H1 (cell line): ENCODE data around the gene SPATA19. TPM values are rescaled to one million over a fixed set of nuclear protein-coding genes. Genes with fewer than 3 reads are reported as not detected.

ENCODE experiments used
- CHD7 ChIP-seq: fragments of 300-600 bp; sonication (generic); IDR thresholded peaks from 2 replicates; pipeline ENCODE4 v1.7.1; 2012; ENCODE audit warnings: low read length, moderate library complexity, mild to moderate bottlenecking, inconsistent platforms; ENCODE audit not compliant: insufficient replicate concordance
- HDAC2 ChIP-seq, 2 experiments: fragments of 300-600 bp in 1 of 2; sonication (generic) in 1 of 2; IDR thresholded peaks; 2 replicates each; pipeline ENCODE4 v1.6.1; 2011 to 2012; ENCODE audit warnings: low read depth in 2 of 2, low read length in 2 of 2, mild to moderate bottlenecking in 2 of 2, moderate library complexity in 2 of 2, borderline replicate concordance in 1 of 2, inconsistent platforms in 1 of 2
- RXRA ChIP-seq: IDR thresholded peaks from 2 replicates; pipeline ENCODE4 v1.6.1; 2011; ENCODE audit warnings: low read depth, mild to moderate bottlenecking, low read length, moderate library complexity; ENCODE audit not compliant: insufficient read depth
- polyA plus RNA-seq, 7 experiments: library from polyadenylated mRNA; depleted of rRNA in 3 of 7; stranded (reverse) in 5 of 7; unstranded in 2 of 7; fragments of >200 nt in 5 of 7; fragments of 200-250 nt in 2 of 7; gene quantifications; 1 replicate in 5 of 7; 2 replicates in 1 of 7; 4 replicates in 1 of 7; pipeline versions ENCODE4 v1.2.1 to v1.2.3, GENCODE V29; 2011 to 2013; ENCODE audit warnings: missing spikeins in 2 of 7, mixed read lengths in 2 of 7
- total RNA-seq: library from RNA; stranded (reverse); fragmentation: NEBNext Ultra II Directional; extraction: Animal tissue kit (Norgen Biotek cat#: 25700); gene quantifications from 2 replicates; pipeline ENCODE4 v1.2.1, GENCODE V29; 2021

SPATA19 gene
- total and polyA plus RNA-seq, 2 of the 8 experiments (the other 6 are each of a cell fraction or from before 2014, with no cell fraction given) = not detected

DNA sequence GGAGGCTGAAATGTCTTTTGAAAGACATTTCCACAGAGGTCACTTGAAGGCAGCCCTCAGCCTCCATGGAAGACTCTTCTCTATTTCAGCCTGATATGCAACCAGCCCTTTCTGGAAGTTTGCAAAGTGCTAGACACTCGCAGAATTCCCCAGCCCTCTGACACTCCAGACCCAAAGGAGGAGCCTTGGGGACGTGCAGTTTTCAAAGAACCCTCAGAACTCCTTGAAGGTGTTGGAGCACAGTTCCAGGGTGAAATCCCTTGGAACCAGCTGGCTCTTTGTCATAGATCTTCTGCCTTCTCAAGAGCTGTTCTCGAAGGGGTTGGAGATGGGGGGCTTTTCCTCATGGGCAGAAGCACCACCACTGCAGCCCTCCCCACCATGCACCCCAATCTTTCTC is 19.6 kb downstream of the SPATA19 start (continued):
- TF ChIP-seq CHD7 = no peak
- no peak for TF ChIP-seq RXRA
- TF ChIP-seq HDAC2 (IDR thresholded peaks at IDR 0.05; ENCODE audit: borderline replicate concordance in 1 of 2, low read depth in 2 of 2, low read length in 2 of 2) = no peak
- TF ChIP-seq, all 59 proteins: peak for 0
